ENCODE measurements around the gene ANKRD17. TPM values are rescaled to one million over a fixed set of nuclear protein-coding genes. Genes with fewer than 3 reads are reported as not detected.

Gene ANKRD17
- total RNA-seq, 1 donor from 2014 or later = 67.3 TPM

DNA sequence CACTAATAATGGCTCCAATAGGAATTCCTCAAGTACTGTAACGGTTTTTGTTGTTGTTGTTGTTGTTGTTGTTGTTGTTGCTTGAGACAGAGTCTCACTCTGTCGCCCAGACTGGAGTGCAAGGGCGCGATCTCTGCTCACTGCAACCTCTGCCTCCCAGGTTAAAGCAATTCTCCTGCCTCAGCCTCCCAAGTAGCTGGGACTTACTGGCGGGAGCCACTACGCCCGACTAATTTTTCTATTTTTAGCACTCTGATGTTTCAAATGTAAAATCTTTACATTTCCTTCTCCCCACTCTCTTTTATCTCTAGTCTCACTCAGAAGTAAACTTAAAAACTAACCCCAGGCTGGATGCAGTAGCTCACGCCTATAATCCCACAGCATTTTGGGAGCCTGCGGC is 8.0 kb downstream of the ANKRD17 start:
- Histone ChIP-seq H3K27me3 (no peaks in the 10 kb centered on the region), H3K36me3 (no peaks in the 10 kb centered on the region), H3K9ac (no peak overlapping the region), H3F3A (ENCODE audit: low read depth) (no peaks in the 10 kb centered on the region), H3K27ac (no peak overlapping the region), H3K9me3 (ENCODE audit: low read depth) (no peaks in the 10 kb centered on the region), H3K4me1 (no peaks in the 10 kb centered on the region), H3K4me2 (no peak overlapping the region), H2AFZ (replicated peaks) (no peak overlapping the region), H3K79me2 (ENCODE audit: low read depth) (peaks cover 100% of the 10 kb centered on the region), H3K4me3 (no peak overlapping the region), H4K20me1 (ENCODE audit: low read depth) (peaks cover 97% of the 10 kb centered on the region)
- Mint-ChIP-seq H3K9me3 (peaks cover 6% of the 10 kb centered on the region), H3K4me1 (peaks cover 5% of the 10 kb centered on the region), H3K27ac (no peak overlapping the region), H3K27me3 (ENCODE audit: insufficient read depth, low read depth) (no peaks in the 10 kb centered on the region), H3K4me3 (no peak overlapping the region), H3K36me3 (peaks cover 54% of the 10 kb centered on the region)
- TF ChIP-seq, protein P1, sequence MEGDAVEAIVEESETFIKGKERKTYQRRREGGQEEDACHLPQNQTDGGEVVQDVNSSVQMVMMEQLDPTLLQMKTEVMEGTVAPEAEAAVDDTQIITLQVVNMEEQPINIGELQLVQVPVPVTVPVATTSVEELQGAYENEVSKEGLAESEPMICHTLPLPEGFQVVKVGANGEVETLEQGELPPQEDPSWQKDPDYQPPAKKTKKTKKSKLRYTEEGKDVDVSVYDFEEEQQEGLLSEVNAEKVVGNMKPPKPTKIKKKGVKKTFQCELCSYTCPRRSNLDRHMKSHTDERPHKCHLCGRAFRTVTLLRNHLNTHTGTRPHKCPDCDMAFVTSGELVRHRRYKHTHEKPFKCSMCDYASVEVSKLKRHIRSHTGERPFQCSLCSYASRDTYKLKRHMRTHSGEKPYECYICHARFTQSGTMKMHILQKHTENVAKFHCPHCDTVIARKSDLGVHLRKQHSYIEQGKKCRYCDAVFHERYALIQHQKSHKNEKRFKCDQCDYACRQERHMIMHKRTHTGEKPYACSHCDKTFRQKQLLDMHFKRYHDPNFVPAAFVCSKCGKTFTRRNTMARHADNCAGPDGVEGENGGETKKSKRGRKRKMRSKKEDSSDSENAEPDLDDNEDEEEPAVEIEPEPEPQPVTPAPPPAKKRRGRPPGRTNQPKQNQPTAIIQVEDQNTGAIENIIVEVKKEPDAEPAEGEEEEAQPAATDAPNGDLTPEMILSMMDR (IDR thresholded peaks at IDR 0.05) = no peak
- TF ChIP-seq EZH2 (IDR thresholded peaks at IDR 0.05) (no peak), EZH2phosphoT487 (IDR thresholded peaks at IDR 0.05) (no peak)
- DNase-seq (ENCODE audit: low spot score) = no peak

GRCh38 chr4:73248821-73249220 is 9.8 kb downstream of the ANKRD17 start:
- no peaks in the 10 kb centered on the region for H3K27me3 Mint-ChIP-seq (ENCODE audit: insufficient read depth, low read depth)
- H4K20me1 ChIP-seq (ENCODE audit: low read depth) = peaks cover 93% of the 10 kb centered on the region

DNA sequence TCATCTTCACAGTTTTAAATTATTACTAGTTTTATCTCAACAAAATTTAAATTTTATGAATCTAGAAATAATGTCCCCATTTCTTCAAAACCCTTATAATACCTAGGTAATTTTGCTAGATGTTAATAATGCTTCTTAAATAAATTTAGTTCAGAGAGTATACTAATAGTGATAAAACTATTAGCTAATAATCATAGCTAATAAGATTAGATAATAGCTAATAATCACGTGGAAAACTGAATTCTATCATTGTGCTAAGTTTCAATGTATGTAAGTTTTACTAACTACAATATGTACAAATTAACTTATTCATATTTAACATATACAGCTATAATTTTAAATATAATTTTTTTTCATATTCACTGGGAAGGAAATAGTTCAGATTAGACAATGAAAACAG is 10.2 kb downstream of the ANKRD17 start:
- no peaks in the 10 kb centered on the region for H3K4me1 Mint-ChIP-seq
- no peaks in the 10 kb centered on the region for H3K4me1 ChIP-seq
- no peak for DNase-seq (ENCODE audit: low spot score)
- H3F3A ChIP-seq (ENCODE audit: low read depth) = no peaks in the 10 kb centered on the region
- no peak overlapping the region for H3K9ac ChIP-seq
- no peak overlapping the region for H3K4me3 ChIP-seq
- TF ChIP-seq, protein P1 (IDR thresholded peaks at IDR 0.05) = no peak
- TF ChIP-seq EZH2phosphoT487 (IDR thresholded peaks at IDR 0.05) = no peak
- no peak for TF ChIP-seq EZH2 (IDR thresholded peaks at IDR 0.05)
- H3K27ac ChIP-seq = no peak overlapping the region
- no peaks in the 10 kb centered on the region for H3K27me3 ChIP-seq
- H3K27me3 Mint-ChIP-seq (ENCODE audit: insufficient read depth, low read depth) = no peaks in the 10 kb centered on the region
- H3K4me2 ChIP-seq = no peak overlapping the region
- no peaks in the 10 kb centered on the region for H3K9me3 ChIP-seq (ENCODE audit: low read depth)
- H3K9me3 Mint-ChIP-seq = peaks cover 6% of the 10 kb centered on the region
- H2AFZ ChIP-seq (replicated peaks) = no peak overlapping the region
- H3K27ac Mint-ChIP-seq = no peak overlapping the region
- H3K4me3 Mint-ChIP-seq = no peak overlapping the region
- H3K36me3 ChIP-seq = no peaks in the 10 kb centered on the region
- H3K36me3 Mint-ChIP-seq = peaks cover 62% of the 10 kb centered on the region
- peaks cover 100% of the 10 kb centered on the region for H3K79me2 ChIP-seq (ENCODE audit: low read depth)
- peaks cover 93% of the 10 kb centered on the region for H4K20me1 ChIP-seq (ENCODE audit: low read depth)

More at GRCh38 chr4:73248821-73249220, 9.8 kb downstream of the ANKRD17 start:
- no peak for TF ChIP-seq EZH2phosphoT487 (IDR thresholded peaks at IDR 0.05)
- TF ChIP-seq, protein P1 (IDR thresholded peaks at IDR 0.05) = no peak
- no peak for TF ChIP-seq EZH2 (IDR thresholded peaks at IDR 0.05)
- H3K4me1 ChIP-seq = no peaks in the 10 kb centered on the region
- Mint-ChIP-seq H3K27ac (no peak overlapping the region), H3K9me3 (peaks cover 6% of the 10 kb centered on the region), H3K4me3 (no peak overlapping the region), H3K36me3 (peaks cover 60% of the 10 kb centered on the region), H3K4me1 (no peaks in the 10 kb centered on the region)
- H3K9ac ChIP-seq = no peak overlapping the region
- DNase-seq (ENCODE audit: low spot score) = no peak
- H3K79me2 ChIP-seq (ENCODE audit: low read depth) = peaks cover 100% of the 10 kb centered on the region
- no peak overlapping the region for H3K4me2 ChIP-seq
- no peak overlapping the region for H2AFZ ChIP-seq (replicated peaks)
- H3K27me3 ChIP-seq = no peaks in the 10 kb centered on the region
- H3K9me3 ChIP-seq (ENCODE audit: low read depth) = no peaks in the 10 kb centered on the region
- H3F3A ChIP-seq (ENCODE audit: low read depth) = no peaks in the 10 kb centered on the region
- no peak overlapping the region for H3K27ac ChIP-seq
- no peak overlapping the region for H3K4me3 ChIP-seq
- H3K36me3 ChIP-seq = no peaks in the 10 kb centered on the region

Measured in neural progenitor cell (in vitro differentiated cells).